Peyer's patch (tissue), 4 donors: ENCODE results near the gene RPL39.

Source experiments
- CTCF ChIP-seq, 6 experiments: fragments of 450-650 bp in 4 of 6; fragments of 200-600 bp in 2 of 6; sonication (generic) in 1 of 6; IDR thresholded peaks; one replicate each; pipeline ENCODE4 v1.5.1; 2017 to 2019; ENCODE audit warnings: antibody characterized with exemption in 6 of 6, mild to moderate bottlenecking in 3 of 6, moderate library complexity in 1 of 6
- POLR2A ChIP-seq, 2 donors: fragments of 450-650 bp; IDR thresholded peaks; one replicate each; pipeline ENCODE4 v1.5.1; 2017; ENCODE audit warnings: antibody characterized with exemption in 2 of 2, mild to moderate bottlenecking in 2 of 2, moderate library complexity in 2 of 2

GRCh38 chrX:119833905-119834304 is 42.5 kb upstream of the RPL39 start:
- TF ChIP-seq CTCF (IDR thresholded peaks at IDR 0.05), result no peak
- no peak for TF ChIP-seq POLR2A (IDR thresholded peaks at IDR 0.05)
